Inferior parietal cortex (tissue), 1 donor: ENCODE data around the gene PDE6B.
A peak's percentile ranks its signal among the peaks of the same experiment; 100 is the strongest.
"Not testable (repeated sequence)": the region's sequence is repeated elsewhere in the genome, so short reads cannot be mapped to it uniquely, and the experiment has no call there.

Source experiments
- DNase-seq: peaks from one replicate; pipeline ENCODE4 v3.0.0-alpha.2; 2016; ENCODE audit errors: extremely low spot score

The PDE6B gene

DNA sequence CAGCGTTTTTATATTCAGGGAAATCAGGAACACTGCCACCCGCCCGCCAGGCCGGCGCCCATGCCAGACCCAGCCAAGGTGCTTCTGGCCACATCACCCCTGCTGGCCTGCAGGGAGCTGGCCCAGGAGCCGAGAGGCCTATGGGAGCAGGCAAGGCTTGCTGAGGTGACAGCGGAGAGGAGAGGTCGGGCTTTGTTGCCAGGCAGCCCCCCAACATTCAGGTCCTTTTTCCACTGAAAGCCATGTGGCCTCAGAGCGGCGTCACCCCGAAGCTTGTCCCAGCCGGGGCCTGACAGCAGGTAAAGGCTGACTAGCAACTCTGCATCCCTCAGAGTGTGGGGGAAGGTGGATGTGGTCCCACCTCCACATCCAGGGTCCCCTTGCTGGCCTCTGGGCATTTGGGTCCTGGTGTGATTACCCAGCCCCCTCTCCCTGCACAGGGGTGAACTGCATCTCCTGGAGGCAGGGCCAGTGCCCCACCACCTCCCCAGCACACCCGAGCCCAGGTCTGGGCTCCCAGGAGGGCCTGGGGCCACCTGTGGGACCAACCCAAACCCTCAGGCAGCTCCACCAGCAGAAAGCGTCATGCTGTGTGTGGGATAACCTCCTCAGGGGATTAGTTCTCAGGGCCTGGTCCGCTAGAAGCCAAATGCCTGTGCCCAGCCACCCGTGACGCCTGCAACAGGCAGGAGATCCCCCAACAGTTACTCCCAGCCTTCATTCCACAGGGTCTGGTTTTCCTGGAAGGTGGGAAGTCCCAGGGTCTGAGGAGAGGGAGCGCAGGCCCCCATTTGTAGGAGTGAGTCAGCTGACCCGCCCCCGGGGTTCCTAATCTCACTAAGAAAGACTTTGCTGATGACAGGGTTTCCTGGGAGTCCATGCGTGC is at the start of gene PDE6B:
Gene PDE6B (plus strand): TSS at position 869 of the 886 bp plus-strand sequence. CDS start 54 bp downstream, outside the sequence.
- DNase-seq, result no peak

DNA sequence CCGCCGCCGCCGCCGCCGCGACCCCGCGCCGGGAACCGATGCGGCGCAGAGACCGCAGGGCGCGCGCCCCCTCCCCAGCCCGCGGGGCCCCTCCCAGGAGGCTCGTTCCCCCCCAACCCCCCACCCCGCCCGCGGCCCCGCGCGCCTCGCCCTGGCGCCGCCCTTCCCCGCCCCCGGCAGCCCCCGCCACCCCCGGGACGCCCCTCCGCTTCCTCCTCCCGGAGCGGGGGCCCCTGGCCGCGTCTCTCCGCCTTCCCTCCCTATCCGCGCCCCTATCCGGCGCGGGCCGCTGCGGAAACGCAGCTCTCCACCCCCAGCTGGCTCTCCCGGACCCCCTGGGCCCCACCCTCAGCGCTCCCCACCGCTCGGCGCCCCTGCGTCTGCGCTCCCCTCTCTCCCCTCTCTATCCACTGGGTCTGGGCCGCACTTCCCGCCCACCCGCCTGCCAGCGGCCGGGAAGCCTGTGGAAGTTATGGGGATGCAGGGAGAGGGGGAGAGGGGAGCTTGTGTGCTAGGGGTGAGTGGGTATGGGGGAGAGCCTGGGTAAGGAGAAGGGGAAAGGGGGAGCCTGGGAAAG is 49.0 kb upstream of the PDE6B start, which contains the start of gene TMEM271:
Gene TMEM271 (minus strand): TSS at position 51 of the 577 bp plus-strand sequence. CDS start 233 bp downstream, outside the sequence.
- DNase-seq, result no peak

DNA sequence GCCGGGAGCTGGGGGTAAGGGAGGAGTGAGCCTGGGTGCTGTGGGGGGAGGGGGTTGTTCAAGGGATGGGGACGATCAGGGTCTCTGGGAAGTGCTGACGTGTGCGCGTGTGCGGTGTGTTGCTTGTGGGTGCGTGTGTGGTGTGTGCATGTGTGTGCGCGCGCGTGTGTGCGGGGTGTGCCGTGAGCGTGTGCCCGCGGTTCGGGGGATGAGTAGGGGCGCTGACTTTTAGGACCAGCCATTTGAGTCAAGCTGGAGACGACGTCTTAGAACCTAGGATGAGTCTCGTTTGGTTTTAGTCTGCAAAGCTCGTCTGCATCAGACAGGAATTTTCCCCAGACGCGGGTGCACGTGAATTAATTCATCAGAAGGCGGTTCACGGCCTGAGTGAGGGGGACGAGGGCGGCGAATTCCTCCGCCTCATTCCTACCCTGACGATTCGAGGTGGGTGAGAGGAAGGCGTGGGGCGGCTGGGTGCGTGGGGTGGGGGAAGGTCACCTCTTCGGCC is 48.3 kb upstream of the PDE6B start:
- DNase-seq, result no peak

DNA sequence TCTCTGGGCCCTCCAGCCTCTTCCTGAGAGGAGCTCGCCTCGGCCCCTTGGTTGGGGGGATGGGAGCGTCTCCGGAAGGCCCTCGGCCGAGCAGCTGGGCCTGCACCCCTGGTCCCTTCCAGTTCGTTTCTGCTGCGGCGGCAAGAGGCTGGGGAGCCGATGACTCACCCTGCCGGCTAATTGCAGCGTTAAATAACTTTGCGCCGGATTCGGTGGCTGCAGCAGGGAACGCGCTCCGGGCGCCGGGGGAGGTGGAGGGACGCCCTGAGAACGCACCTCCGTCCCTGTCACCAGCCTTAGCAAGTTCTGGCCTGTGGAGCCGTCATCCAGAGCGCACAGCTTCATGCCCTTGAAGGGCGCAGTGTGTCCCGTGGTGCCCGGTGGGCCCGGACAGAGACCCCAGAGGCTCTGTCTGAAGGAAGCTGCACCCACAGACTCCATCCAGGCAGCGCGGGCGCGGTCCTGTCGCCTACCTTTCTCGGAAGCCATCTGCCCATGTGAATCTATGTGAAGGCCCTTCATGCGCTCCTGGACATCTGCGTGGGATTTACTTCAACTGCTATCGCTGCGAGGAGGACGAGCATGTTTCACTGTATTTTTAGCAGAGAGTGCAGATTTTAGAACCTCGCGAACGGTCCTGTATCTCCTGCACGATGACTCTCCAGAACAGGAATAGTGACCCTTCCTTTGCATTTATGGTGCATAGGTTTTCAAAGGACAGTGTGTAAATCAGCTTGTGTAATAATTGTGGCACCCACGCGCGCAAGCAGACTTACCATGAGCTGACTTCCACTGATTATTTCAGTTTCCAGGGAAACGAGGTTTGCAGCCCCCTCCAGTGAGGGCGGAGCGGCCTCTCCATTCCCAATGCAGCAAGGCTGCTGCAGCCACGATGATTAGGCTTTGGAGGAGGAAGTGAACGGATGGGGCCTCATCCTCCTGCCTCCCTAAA is 47.6 kb upstream of the PDE6B start:
- peak; percentile 51 for DNase-seq

DNA sequence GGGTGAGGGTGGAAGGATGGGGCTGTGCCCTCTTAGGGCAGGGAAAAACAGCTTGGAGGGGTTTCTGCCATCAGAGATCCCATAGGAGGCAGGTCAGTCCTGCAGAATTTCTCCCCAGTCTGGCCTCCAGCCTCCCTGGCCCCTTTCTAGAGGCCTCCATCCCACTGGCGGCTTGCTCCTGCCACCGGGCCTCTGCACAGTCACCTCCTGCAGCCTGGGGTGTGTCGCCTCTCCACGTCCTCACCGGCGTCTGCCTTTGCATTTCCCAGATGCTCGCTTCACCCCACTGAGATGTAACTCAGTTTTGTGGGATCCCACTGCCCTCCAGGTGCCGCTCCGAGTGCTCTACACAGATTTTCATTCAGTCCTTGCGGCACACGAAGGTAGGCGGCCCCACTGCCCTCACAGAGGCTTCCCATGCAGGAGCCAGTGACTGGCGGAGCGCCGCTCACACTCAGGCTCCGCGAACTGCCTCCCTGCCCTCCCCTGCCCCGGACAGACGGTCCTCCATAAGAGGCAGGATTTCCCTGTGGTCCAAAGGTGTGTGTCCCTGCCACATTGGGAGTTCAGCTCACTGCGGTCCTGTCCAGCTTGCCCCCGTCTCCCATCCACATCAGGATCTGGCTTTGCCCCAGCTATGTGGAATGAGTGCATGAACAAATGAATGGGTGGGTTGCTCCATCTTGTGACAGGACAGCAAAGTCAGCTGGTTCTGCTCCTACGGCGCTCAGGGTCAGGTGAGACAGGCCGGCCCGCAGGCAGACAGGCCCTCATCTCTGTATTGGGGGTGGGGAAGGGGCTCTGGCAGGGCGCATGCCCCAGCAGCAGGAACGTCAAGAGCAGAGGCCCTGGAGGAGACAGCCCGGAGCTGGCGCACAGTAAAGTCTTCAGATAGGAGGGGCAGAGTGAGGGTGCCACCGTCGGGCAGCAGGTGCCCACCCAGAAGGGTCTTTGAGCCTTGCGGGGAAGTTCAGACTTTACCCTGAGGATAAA is 46.6 kb upstream of the PDE6B start:
- no peak for DNase-seq

DNA sequence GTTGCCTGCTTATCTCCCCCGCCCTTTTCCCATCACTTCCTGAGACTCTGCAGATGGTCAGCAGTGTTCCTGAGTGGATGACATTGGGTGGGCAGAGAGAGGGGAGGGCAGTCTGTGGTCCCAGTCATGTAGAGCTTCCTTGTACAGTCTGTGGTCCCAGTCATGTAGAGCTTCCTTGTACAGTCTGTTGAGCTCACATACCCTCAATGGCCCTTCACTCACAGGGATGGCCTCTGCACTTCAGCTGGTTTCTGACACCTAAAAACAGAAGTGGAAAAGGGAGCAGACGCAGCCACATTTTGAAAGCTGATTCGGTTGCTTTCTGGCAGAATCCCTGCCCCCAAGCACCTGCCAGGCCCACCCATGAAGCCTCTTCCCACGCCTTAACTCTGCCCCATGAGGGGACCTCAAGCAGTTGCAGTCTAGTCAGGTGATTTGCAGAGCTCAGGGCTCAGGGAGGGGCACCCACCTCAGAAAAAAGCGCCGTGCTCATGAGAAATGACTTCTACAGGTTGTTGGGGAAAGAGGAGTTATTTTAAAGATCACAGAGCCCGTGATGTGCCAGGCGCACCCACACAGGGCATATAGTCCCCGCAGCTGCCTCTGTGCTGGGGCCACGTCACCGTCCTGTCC is 45.7 kb upstream of the PDE6B start:
- no peak for DNase-seq

DNA sequence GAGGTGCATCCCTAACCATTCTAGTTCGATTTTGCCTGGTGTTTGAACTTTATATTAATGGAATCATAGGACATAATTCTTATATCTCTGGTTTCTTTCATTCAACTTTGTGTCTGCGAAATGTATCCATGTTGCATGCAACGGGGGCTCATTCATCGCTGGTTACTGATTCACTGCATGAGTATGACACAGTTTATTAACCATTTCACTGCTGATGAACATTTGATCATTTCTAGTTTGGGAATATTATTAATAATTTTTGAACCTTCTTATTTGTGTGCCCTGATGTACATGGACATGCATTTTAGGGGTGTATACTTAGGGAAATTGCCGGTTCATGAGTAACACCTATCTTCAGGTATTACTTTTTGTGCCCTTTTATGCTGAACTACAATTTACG is 44.2 kb upstream of the PDE6B start:
- no peak for DNase-seq

DNA sequence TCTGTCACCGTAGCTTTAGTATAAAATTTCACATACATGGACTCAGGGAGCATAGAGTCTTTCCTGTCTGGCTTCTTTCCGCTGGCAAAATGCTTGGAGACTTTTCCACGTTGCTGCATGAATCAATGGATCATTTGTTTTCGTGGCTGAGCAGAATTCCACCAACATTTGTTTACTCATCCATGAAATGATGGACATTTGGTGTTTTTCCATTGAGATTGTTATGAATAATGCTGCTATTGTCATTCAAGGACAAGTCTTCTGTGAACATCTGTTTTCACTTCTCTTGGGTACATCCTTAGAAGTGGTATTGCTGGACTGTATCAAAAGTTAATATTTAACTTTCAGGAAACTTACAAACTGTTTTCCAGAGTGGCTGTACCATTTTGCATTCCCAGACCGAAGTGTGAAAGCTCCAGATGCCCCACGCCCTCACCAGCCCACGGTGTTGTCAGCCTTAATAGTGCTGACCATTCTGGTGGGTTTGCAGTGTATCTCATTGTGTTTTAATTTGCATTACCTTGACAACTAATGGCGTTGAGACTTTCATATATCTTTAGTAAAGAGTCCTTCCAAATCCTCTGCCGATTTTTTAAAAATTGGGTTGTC is 43.5 kb upstream of the PDE6B start:
- no peak for DNase-seq

DNA sequence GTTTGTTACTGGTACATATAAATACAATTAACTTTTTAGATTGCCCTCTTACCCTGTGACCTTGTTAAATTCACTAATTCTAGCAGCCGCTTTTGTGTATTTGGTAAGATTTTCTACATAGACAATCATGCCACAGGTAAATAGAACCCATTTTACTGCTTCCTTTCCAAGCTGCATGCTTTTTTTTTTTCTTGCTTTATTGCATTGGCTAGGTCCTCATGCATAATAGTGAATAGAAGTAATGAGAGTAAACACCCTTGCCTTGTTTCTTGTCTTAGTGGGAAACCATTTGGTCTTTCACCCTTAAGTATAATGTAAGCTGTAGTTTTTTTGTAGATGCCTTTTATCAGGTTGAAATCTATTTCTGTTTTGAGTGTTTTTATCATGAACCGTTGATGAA is 41.6 kb upstream of the PDE6B start:
- no peak for DNase-seq

DNA sequence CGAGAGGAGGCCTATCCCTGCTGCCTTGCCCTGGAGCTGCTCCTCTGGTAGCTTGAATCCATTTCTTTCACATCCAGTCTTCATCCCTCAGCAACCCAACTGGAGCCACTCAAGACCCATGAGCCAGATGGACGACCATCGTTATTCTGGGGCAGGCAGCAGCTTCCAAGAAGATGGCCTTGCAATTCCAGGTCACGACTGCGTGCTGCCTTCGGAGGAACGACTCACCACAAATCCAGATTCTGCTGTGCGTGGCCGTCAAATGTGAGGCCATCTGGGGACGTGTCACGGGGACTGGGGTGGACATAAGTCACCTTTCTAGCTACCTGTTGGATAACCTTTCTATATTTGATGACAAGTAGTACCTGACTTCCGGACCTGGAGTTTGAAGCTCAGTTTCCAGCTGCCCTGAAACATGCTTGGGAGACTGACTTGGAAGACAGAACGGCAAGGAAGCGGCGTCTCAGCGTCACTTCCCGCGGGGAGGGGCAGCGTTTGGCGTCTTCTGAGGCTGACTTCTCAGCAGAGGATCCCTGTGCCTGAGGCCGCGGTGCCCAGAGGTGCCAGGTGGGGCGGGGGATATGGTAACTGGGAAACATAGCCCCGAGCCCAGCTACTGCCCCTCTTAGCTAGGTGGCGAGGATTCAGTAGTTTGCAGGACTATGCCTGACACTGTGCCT is 37.6 kb upstream of the PDE6B start:
- no peak for DNase-seq

DNA sequence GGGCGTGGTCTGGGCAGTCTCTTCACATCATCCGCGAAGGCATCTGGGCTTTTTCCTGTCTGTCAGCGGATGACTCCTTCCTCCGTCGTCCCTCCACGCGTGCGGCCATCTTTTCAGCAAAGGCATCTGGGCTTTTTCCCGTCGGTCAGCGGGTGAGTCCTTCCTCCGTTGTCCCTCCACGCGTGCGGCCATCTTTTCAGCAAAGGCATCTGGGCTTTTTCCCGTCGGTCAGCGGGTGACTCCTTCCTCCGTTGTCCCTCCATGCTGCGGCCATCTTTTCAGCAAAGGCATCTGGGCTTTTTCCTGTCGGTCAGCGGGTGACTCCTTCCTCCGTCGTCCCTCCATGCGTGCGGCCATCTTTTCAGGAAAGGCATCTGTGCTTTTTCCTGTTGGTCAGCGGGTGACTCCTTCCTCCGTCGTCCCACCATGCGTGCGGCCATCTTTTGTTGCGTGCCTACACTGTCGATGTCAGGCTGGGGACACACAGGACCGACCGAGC is 37.0 kb upstream of the PDE6B start:
- DNase-seq, result no peak

DNA sequence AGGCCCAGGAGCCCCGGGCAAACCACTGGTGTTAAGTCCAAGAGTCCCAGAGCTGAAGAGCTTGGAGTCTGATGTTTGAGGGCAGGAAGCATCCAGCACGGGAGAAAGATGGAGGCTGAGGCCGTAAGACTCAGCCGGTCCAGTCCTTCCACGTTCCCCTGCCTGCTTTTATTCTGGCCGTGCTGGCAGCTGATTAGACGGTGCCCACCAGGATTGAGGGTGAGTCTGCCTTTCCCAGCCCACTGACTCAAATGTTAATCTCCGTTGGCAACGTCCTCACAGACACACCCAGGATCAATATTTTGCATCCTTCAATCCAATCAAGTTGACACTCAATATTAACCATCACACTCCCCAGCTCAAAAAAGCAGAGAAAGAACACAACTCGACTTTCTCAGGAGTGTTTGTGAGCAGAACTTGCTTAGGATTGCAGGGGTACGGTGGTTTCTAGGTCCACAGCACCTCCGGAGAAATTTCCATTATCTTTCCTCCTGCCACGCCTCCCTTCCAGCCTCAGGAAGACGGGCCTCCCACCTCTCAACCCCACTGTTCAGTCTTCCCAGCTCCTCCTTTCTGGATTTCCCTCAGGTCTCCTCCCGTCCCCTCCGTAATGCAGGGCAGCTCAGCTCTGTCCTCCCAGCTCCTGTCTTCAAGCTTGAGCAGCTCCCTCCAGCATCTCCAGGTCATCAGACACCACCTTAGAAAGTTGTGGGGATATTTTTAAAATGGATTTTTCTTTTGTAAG is 36.0 kb upstream of the PDE6B start:
- DNase-seq, result no peak

DNA sequence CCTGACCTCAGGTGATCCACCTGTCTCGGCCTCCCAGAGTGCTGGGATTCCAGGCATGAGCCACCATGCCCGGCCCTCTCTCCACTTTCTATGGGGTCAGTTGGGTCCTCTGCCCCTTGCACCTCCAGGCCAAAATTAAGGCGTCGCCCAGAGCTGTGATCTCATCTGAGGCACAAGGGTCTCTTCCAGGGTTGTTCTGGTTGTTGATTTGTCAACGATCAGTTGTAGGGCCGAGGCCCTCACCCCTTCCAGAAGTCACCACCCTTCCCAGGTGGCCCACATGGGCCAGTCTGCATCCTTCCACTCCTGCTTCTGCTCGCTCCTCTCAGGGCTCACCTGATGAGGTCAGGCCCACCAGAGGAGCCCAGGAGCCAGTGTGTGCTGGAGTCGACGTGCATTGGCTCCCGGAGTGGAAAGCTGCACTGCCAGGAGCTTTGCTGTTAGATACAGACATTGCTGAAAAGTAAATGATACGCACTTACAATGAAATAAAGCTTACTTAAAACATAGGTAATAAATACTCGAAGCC is 35.0 kb upstream of the PDE6B start:
- DNase-seq, result no peak

DNA sequence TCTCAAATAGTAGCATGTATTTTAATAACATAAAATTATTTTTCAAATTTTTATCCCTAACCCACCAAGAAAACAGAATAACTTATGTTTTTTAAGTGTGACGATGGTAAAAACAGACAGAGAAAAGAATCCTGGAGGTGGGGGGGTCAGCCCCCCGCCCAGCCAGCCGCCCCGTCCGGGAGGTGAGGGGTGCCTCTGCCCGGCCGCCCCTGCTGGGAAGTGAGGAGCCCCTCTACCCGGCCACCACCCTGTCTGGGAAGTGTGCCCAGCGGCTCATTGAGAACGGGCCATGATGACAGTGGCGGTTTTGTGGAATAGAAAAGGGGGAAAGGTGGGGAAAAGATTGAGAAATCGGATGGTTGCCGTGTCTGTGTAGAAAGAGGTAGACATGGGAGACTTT is 33.2 kb upstream of the PDE6B start:
- not testable (repeated sequence) for DNase-seq

DNA sequence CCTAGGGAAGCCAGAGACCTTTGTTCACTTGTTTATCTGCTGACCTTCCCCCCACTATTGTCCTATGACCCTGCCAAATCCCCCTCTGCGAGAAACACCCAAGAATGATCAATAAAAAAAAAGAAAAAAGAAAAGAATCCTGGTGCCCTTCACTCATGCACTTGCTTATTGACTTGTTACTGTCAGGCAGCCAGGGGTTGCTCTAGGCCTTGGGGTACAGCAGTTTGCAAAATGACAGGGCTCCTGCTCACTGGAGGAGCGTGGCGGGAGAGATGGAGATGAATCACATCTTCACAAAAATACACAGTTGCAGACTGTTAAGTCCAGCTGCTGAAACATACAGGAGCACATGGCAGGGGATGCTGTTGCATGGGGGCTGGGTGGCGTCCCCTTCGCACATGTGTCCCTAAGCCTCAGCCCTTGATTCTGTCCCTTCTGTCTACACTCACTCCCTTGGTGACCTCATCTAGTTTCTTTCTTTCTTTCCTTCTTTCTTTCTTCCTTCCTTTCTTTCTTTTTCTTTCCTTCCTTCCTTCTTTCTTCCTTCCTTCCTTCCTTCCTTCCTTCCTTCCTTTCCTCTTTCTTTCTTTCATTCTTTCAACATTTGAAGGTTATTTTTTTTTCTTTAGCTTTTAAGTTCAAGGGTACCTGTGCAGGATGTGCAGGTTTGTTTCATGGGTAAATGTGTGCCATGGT is 32.4 kb upstream of the PDE6B start:
- no peak for DNase-seq

DNA sequence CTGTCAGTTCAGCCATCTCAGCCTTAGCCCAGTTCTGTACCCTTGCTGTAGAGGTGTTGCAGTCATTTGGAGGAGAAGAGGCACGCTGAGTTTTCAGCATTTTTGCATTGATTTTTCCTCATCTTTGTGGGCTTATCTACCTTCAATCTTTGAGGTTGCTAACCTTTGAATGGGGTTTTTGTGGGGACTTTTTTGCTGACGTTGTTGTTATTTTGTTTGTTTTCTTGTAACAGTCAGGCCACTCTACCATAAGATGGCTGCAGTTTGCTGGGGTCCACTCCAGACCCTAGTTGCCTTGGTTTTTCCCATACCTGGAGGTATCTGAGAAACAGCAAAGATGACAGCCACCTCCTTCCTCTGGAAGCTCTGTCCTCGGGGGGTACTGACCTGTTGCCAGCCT is 26.4 kb upstream of the PDE6B start:
- no peak for DNase-seq

DNA sequence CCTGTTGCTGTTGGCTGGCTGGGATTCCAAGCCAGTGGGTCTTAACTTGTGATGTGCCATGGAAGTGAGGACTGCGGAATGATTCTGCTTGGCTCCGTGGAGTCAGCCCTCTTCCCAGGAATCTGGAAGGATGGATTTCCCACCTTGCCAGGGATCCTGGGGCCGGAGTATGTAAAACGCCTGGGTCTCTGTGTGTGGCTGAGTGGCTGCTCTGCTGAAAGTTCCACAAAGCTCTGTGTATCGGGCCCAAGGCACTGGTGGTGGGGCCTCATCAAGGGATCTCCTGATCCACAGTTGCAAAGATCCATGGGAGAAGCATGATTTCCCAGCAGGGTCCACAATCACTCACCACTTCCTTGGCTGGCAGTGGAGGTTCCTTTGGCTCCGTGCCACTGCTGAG is 25.2 kb upstream of the PDE6B start:
- DNase-seq, result no peak
